ENCODE measurements around the gene SYNJ2.

DNA sequence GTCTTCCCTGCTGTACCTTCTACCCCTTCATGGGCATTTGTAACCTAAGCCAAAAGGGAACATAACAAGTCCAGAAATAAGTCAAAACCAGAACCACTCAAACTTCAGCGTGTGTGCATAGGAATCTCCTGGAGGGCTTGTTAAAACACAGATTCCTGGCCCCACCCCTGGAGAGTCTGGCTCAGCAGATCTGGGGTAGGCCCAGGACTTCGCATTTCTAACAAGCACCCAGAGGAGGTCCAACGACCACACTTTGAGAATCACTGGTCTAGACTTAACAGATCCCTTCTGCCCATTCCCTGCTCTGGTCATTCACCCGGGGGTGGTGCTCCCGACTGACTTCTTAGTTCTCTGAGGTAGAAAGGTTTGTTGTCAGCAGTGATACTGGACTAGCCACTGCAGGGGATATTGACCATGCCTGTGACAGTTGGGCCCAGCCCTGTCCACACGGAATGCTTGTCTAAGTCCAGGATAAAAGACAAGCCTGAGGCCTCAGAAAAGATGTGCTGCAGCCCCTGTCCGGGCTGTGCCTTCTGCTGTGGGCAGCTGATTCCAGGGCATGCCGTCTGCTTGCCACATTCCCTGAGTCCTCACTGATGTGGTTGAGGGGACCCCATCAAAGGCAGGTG lies 68.6 kb downstream of the SYNJ2 start:
- TF ChIP-seq CTCF (IDR thresholded peaks at IDR 0.05) = no peak
- no peak for TF ChIP-seq RCOR1 (IDR thresholded peaks at IDR 0.05; ENCODE audit: low read depth, low read length)
- no peak for TF ChIP-seq MAX (IDR thresholded peaks at IDR 0.05)
- TF ChIP-seq, protein P1, sequence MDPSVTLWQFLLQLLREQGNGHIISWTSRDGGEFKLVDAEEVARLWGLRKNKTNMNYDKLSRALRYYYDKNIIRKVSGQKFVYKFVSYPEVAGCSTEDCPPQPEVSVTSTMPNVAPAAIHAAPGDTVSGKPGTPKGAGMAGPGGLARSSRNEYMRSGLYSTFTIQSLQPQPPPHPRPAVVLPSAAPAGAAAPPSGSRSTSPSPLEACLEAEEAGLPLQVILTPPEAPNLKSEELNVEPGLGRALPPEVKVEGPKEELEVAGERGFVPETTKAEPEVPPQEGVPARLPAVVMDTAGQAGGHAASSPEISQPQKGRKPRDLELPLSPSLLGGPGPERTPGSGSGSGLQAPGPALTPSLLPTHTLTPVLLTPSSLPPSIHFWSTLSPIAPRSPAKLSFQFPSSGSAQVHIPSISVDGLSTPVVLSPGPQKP (IDR thresholded peaks at IDR 0.05; ENCODE audit: low read depth, low read length) = no peak
- TF ChIP-seq, protein P2, sequence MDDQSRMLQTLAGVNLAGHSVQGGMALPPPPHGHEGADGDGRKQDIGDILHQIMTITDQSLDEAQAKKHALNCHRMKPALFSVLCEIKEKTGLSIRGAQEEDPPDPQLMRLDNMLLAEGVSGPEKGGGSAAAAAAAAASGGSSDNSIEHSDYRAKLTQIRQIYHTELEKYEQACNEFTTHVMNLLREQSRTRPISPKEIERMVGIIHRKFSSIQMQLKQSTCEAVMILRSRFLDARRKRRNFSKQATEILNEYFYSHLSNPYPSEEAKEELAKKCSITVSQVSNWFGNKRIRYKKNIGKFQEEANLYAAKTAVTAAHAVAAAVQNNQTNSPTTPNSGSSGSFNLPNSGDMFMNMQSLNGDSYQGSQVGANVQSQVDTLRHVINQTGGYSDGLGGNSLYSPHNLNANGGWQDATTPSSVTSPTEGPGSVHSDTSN (IDR thresholded peaks at IDR 0.05) = no peak
- TF ChIP-seq CEBPB (IDR thresholded peaks at IDR 0.05) = no peak
- TF ChIP-seq POLR2A (IDR thresholded peaks at IDR 0.05; ENCODE audit: low read length) = no peak
- TF ChIP-seq USF2 (IDR thresholded peaks at IDR 0.05) = no peak
- no peak for TF ChIP-seq KDM5A (IDR thresholded peaks at IDR 0.05)
